HepG2 (cell line): Measurements from ENCODE around the gene FZD4. TPM values are rescaled to one million over a fixed set of nuclear protein-coding genes. Genes with fewer than 3 reads are reported as not detected.
A peak's percentile ranks its signal among the peaks of the same experiment; 100 is the strongest.

Experiments
- EP300 ChIP-seq, 3 experiments: sonication (generic) in 1 of 3; formaldehyde crosslinking in 1 of 3; IDR thresholded peaks; 2 replicates each; pipeline versions ENCODE4 v1.5.1 to v1.6.1; 2011 to 2020; ENCODE audit warnings: low read depth in 2 of 3, low read length in 2 of 3, borderline replicate concordance in 1 of 3, improper control_type of control experiment in 1 of 3, mild to moderate bottlenecking in 1 of 3, missing genetic modification reagents in 1 of 3, moderate library complexity in 1 of 3
- HDAC2 ChIP-seq: sonication (generic); formaldehyde crosslinking; IDR thresholded peaks from 2 replicates; pipeline ENCODE4 v1.4.0; 2020; ENCODE audit warnings: missing genetic modification reagents
- NFE2L1 ChIP-seq: sonication (generic); formaldehyde crosslinking; IDR thresholded peaks from 2 replicates; pipeline ENCODE4 v1.4.0; 2020; ENCODE audit warnings: missing genetic modification reagents, mild to moderate bottlenecking, borderline replicate concordance
- SOX13 ChIP-seq, 3 experiments: fragments of 450-650 bp in 1 of 3; sonication (generic) in 1 of 3; formaldehyde crosslinking in 1 of 3; IDR thresholded peaks in 2 of 3; conservative IDR thresholded peaks in 1 of 3; 2 replicates each; pipeline versions ENCODE4 v1.5.0 to v1.6.1; 2016 to 2020; ENCODE audit warnings: antibody characterized with exemption in 1 of 3, mild to moderate bottlenecking in 1 of 3, missing compliant biosample characterization in 1 of 3, missing genetic modification reagents in 1 of 3, moderate library complexity in 1 of 3
- SOX6 ChIP-seq, 2 experiments: fragments of 450-650 bp in 1 of 2; sonication (generic) in 1 of 2; formaldehyde crosslinking in 1 of 2; IDR thresholded peaks; 2 replicates each; pipeline versions ENCODE4 v1.4.0 to v1.6.1; 2017 to 2020; ENCODE audit warnings: antibody characterized with exemption in 1 of 2, mild to moderate bottlenecking in 1 of 2, missing genetic modification reagents in 1 of 2
- ZNF34 ChIP-seq: sonication (generic); formaldehyde crosslinking; IDR thresholded peaks from 2 replicates; pipeline ENCODE4 v1.4.0; 2020; ENCODE audit warnings: mild to moderate bottlenecking, missing genetic modification reagents, borderline replicate concordance
- ZNF547 ChIP-seq: sonication (generic); formaldehyde crosslinking; IDR thresholded peaks from 2 replicates; pipeline ENCODE4 v1.5.1; 2020; ENCODE audit warnings: mild to moderate bottlenecking, missing genetic modification reagents
- ZNF841 ChIP-seq: sonication (generic); formaldehyde crosslinking; IDR thresholded peaks from 2 replicates; pipeline ENCODE4 v1.8.1; 2023; ENCODE audit warnings: missing genetic modification reagents, borderline replicate concordance
- polyA plus RNA-seq, 8 experiments: library from polyadenylated mRNA; depleted of rRNA in 3 of 8; stranded (reverse) in 7 of 8; unstranded in 1 of 8; fragments of >200 nt; fragmentation: Illumina TruSeq in 4 of 8; extraction: Trizol in 4 of 8; gene quantifications; 2 replicates each; pipeline versions ENCODE4 v1.2.1 to v1.2.3, GENCODE V29; 2011 to 2016; ENCODE audit warnings: low read depth in 4 of 8, missing spikeins in 1 of 8, mixed read lengths in 1 of 8; ENCODE audit not compliant: insufficient read depth in 1 of 8
- total RNA-seq, 5 experiments: library from RNA; depleted of rRNA; stranded (reverse); fragments of >200 nt; fragmentation: Illumina TruSeq; extraction: Trizol; gene quantifications; 2 replicates each; pipeline ENCODE4 v1.2.3, GENCODE V29; 2016; ENCODE audit warnings: low read depth in 1 of 5
- TF ChIP-seq, protein P1 (sequence below): sonication (generic); formaldehyde crosslinking; IDR thresholded peaks from 2 replicates; pipeline ENCODE4 v1.5.1; 2020; ENCODE audit warnings: mild to moderate bottlenecking, missing genetic modification reagents, moderate library complexity
- TF ChIP-seq, protein P2 (sequence below): sonication (generic); formaldehyde crosslinking; IDR thresholded peaks from 2 replicates; pipeline ENCODE4 v1.8.0; 2022; ENCODE audit warnings: missing genetic modification reagents, mild to moderate bottlenecking, moderate library complexity, borderline replicate concordance
- TF ChIP-seq, protein P3 (sequence below): sonication (generic); formaldehyde crosslinking; IDR thresholded peaks from 2 replicates; pipeline ENCODE4 v1.4.0; 2020; ENCODE audit warnings: missing genetic modification reagents, borderline replicate concordance
- TF ChIP-seq, protein P4 (sequence below): sonication (generic); formaldehyde crosslinking; IDR thresholded peaks from 2 replicates; pipeline ENCODE4 v1.5.0; 2020; ENCODE audit warnings: mild to moderate bottlenecking, low read depth, missing genetic modification reagents, borderline replicate concordance

FZD4 gene
- total and polyA plus RNA-seq, 2 of the 13 experiments (the other 11 are each of a cell fraction or from before 2014, with no cell fraction given), result 46.5 to 70.4 TPM

DNA sequence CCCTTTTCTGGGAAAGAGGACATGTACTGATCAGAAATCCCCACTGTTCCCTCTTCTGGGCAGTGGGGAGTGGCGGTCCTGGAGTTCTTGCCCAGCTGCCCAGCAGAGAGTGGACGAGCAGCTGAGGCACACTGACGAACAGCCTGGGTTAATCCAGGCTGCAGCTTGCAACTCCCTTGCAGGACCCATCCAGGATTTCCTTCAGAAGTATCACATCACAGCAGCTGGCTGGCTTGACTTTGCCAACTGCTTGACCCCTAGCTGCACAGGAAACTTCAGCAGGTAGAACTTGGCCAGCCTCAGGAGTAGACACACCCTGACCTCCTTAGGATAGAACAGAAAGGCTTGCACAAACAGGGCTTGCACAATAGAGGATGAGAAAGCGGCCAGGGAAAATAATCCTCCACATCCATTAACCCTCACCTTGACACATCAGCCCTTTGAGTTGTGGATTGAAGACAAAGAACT lies 27.9 kb upstream of the FZD4 start (continued):
- TF ChIP-seq, protein P1, sequence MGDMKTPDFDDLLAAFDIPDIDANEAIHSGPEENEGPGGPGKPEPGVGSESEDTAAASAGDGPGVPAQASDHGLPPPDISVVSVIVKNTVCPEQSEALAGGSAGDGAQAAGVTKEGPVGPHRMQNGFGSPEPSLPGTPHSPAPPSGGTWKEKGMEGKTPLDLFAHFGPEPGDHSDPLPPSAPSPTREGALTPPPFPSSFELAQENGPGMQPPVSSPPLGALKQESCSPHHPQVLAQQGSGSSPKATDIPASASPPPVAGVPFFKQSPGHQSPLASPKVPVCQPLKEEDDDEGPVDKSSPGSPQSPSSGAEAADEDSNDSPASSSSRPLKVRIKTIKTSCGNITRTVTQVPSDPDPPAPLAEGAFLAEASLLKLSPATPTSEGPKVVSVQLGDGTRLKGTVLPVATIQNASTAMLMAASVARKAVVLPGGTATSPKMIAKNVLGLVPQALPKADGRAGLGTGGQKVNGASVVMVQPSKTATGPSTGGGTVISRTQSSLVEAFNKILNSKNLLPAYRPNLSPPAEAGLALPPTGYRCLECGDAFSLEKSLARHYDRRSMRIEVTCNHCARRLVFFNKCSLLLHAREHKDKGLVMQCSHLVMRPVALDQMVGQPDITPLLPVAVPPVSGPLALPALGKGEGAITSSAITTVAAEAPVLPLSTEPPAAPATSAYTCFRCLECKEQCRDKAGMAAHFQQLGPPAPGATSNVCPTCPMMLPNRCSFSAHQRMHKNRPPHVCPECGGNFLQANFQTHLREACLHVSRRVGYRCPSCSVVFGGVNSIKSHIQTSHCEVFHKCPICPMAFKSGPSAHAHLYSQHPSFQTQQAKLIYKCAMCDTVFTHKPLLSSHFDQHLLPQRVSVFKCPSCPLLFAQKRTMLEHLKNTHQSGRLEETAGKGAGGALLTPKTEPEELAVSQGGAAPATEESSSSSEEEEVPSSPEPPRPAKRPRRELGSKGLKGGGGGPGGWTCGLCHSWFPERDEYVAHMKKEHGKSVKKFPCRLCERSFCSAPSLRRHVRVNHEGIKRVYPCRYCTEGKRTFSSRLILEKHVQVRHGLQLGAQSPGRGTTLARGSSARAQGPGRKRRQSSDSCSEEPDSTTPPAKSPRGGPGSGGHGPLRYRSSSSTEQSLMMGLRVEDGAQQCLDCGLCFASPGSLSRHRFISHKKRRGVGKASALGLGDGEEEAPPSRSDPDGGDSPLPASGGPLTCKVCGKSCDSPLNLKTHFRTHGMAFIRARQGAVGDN, result peak; percentile 44
- TF ChIP-seq EP300 (IDR thresholded peaks at IDR 0.05; ENCODE audit: low read depth in 2 of 2, low read length in 2 of 2) (peak in 1 of 2 experiments; percentile 44; a peak in 1 of 4 replicates), EP300 (CRISPR knock-in tag; IDR thresholded peaks at IDR 0.05; ENCODE audit: borderline replicate concordance) (no peak), SOX6 (IDR thresholded peaks at IDR 0.05) (no peak), SOX6 (CRISPR knock-in tag; IDR thresholded peaks at IDR 0.05) (peak; percentile 39; the same call in 1 of the 2 replicates), SOX13 (IDR thresholded peaks at IDR 0.05) (no peak), SOX13 (CRISPR knock-in tag; conservative IDR thresholded peaks at IDR 0.05 in 1 of 2, IDR thresholded peaks at IDR 0.05 in 1 of 2) (peak in 1 of 2 experiments; percentile 61; a peak in 2 of 4 replicates), ZNF547 (CRISPR knock-in tag) (no peak), ZNF34 (CRISPR knock-in tag) (no peak), HDAC2 (peak; percentile 32; the same call in 1 of the 2 replicates), ZNF841 (CRISPR knock-in tag) (no peak), NFE2L1 (CRISPR knock-in tag) (no peak)
- TF ChIP-seq, protein P2, sequence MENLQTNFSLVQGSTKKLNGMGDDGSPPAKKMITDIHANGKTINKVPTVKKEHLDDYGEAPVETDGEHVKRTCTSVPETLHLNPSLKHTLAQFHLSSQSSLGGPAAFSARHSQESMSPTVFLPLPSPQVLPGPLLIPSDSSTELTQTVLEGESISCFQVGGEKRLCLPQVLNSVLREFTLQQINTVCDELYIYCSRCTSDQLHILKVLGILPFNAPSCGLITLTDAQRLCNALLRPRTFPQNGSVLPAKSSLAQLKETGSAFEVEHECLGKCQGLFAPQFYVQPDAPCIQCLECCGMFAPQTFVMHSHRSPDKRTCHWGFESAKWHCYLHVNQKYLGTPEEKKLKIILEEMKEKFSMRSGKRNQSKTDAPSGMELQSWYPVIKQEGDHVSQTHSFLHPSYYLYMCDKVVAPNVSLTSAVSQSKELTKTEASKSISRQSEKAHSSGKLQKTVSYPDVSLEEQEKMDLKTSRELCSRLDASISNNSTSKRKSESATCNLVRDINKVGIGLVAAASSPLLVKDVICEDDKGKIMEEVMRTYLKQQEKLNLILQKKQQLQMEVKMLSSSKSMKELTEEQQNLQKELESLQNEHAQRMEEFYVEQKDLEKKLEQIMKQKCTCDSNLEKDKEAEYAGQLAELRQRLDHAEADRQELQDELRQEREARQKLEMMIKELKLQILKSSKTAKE (CRISPR knock-in tag), result no peak
- TF ChIP-seq, protein P3, sequence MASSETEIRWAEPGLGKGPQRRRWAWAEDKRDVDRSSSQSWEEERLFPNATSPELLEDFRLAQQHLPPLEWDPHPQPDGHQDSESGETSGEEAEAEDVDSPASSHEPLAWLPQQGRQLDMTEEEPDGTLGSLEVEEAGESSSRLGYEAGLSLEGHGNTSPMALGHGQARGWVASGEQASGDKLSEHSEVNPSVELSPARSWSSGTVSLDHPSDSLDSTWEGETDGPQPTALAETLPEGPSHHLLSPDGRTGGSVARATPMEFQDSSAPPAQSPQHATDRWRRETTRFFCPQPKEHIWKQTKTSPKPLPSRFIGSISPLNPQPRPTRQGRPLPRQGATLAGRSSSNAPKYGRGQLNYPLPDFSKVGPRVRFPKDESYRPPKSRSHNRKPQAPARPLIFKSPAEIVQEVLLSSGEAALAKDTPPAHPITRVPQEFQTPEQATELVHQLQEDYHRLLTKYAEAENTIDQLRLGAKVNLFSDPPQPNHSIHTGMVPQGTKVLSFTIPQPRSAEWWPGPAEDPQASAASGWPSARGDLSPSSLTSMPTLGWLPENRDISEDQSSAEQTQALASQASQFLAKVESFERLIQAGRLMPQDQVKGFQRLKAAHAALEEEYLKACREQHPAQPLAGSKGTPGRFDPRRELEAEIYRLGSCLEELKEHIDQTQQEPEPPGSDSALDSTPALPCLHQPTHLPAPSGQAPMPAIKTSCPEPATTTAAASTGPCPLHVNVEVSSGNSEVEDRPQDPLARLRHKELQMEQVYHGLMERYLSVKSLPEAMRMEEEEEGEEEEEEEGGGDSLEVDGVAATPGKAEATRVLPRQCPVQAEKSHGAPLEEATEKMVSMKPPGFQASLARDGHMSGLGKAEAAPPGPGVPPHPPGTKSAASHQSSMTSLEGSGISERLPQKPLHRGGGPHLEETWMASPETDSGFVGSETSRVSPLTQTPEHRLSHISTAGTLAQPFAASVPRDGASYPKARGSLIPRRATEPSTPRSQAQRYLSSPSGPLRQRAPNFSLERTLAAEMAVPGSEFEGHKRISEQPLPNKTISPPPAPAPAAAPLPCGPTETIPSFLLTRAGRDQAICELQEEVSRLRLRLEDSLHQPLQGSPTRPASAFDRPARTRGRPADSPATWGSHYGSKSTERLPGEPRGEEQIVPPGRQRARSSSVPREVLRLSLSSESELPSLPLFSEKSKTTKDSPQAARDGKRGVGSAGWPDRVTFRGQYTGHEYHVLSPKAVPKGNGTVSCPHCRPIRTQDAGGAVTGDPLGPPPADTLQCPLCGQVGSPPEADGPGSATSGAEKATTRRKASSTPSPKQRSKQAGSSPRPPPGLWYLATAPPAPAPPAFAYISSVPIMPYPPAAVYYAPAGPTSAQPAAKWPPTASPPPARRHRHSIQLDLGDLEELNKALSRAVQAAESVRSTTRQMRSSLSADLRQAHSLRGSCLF, result no peak
- TF ChIP-seq, protein P4, sequence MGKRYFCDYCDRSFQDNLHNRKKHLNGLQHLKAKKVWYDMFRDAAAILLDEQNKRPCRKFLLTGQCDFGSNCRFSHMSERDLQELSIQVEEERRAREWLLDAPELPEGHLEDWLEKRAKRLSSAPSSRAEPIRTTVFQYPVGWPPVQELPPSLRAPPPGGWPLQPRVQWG (CRISPR knock-in tag), result no peak
